ENCODE measurements around the gene AKR1B1. TPM values are rescaled to one million over a fixed set of nuclear protein-coding genes. Genes with fewer than 3 reads are reported as not detected.

Gene AKR1B1
- total RNA-seq (2012; rRNA removed) (72.2 and 90.9 TPM in 2 replicates), polyA plus RNA-seq (2012; rRNA removed) (184 and 201 TPM in 2 replicates), Bru-seq, nascent RNA (percentile 66 among the genes with signal in this experiment), BruChase-seq, experiment 1, labeled RNA remaining after a 6-hour chase (percentile 63 among the genes with signal in this experiment), BruChase-seq, experiment 2, labeled RNA remaining after a 2-hour chase (percentile 54 among the genes with signal in this experiment)
- polyA plus RNA-seq (2012; cell fraction: cytosol; rRNA removed) = 129 and 173 TPM in 2 replicates
- 171 and 218 TPM in 2 replicates for polyA plus RNA-seq (2012; cell fraction: nucleus; rRNA removed; ENCODE audit: low replicate concordance)
- long read RNA-seq, transcript AKR1B1-201 (10 exons, 1,409 nt) = major isoform, 134 of 147 reads
- long read RNA-seq, partial matches to known transcripts = 3 of 147 reads
- long read RNA-seq, other reads (novel, unspliced or antisense) = 9 of 147 reads

- H3K18ac ChIP-seq (ENCODE audit: low read depth, low read length) = peak within 1 kb of the TSS; percentile 50
- H3K79me1 ChIP-seq (ENCODE audit: low read depth in 1 of 2, low read length in 2 of 2) = peaks cover 6 to 40% of the 10 kb centered on the region in 2 experiments
- peak within 1 kb of the TSS; percentile 72 for H3K56ac ChIP-seq (ENCODE audit: extremely low read depth, insufficient read depth, low read length)
- H3K36me3 ChIP-seq (ENCODE audit: control insufficient read depth, insufficient read depth, low read length) = no peaks in the 10 kb centered on the region
- peak within 1 kb of the TSS; percentile 78 for H3K27ac ChIP-seq (ENCODE audit: insufficient read depth, low read length)
- 0% methylated on average over 34 of the region's 61 CpGs; no CpG with 5 or more reads in 1 of the 2 experiments for WGBS, 2 experiments (ENCODE audit: extremely low coverage in 2 of 2, insufficient read length in 1 of 2)
- H2BK120ac ChIP-seq (ENCODE audit: low read depth, low read length) = peak within 1 kb of the TSS; percentile 85
- H3K4ac ChIP-seq (ENCODE audit: low read depth, low read length) = peak within 1 kb of the TSS; percentile 82
- TF ChIP-seq NFE2L2 (IDR thresholded peaks at IDR 0.05; ENCODE audit: low read depth, low read length) = no peak
- peak; percentile 67 for TF ChIP-seq CTCF (conservative IDR thresholded peaks at IDR 0.05; ENCODE audit: low read depth, low read length)
- peak; percentile 92 for TF ChIP-seq BHLHE40 (IDR thresholded peaks at IDR 0.05; ENCODE audit: low read depth, low read length)
- TF ChIP-seq USF2 (IDR thresholded peaks at IDR 0.05; ENCODE audit: low read depth, low read length) = 0 out of 2 replicates have a peak, but pooled peaks have one; percentile 16
- peak; percentile 53; the same call in 1 of the 2 replicates for TF ChIP-seq POLR2A (IDR thresholded peaks at IDR 0.05; ENCODE audit: low read depth, low read length)
- TF ChIP-seq RAD21 (IDR thresholded peaks at IDR 0.05; ENCODE audit: low read length) = peak; percentile 24; the same call in 1 of the 2 replicates
- no peak for TF ChIP-seq FOS (IDR thresholded peaks at IDR 0.05; ENCODE audit: low read depth, low read length)
- peak; percentile 15; the same call in 1 of the 2 replicates for TF ChIP-seq MAZ (IDR thresholded peaks at IDR 0.05; ENCODE audit: borderline replicate concordance, low read depth, low read length)
- peak within 1 kb of the TSS; percentile 92 for H3K14ac ChIP-seq (replicated peaks; ENCODE audit: low read depth, low read length)
- peak within 1 kb of the TSS; percentile 85 for H3K9ac ChIP-seq (ENCODE audit: low read depth, low read length)
- no TSS peak for BruUV-seq (replicated peaks)
- intact Hi-C loops (cut with micrococcal nuclease) = loop anchor here (5.0 kb wide), 1 partner anchor 148 kb away; no protein-coding TSS in a partner anchor
- H3K4me2 ChIP-seq (ENCODE audit: low read depth, low read length) = peak within 1 kb of the TSS; percentile 94
- CTCF ChIA-PET = interaction anchor here (0.6 to 2.3 kb wide), 12 partner anchors 9 to 212 kb away, joined by 3 to 16 read pairs (median 4); no protein-coding TSS in a partner anchor
- ATAC-seq (ENCODE audit: low read depth) (peak; percentile 87), DNase-seq (peak; percentile 88)
- H2AK5ac ChIP-seq (ENCODE audit: low read depth, low read length) = peak within 1 kb of the TSS; percentile 56
- peak within 1 kb of the TSS; percentile 32 to 78; a peak in 2 of 4 replicates for H4K8ac ChIP-seq (ENCODE audit: low read depth in 2 of 2, low read length in 2 of 2)
- no peaks in the 10 kb centered on the region for H4K20me1 ChIP-seq (ENCODE audit: insufficient read depth, low read length)
- H3K4me1 ChIP-seq (ENCODE audit: control insufficient read depth, insufficient read depth, low read length) = peaks cover 21% of the 10 kb centered on the region
- H3K4me3 ChIP-seq (ENCODE audit: insufficient read depth, low read depth, low read length) = peak within 1 kb of the TSS; percentile 98
- H2AFZ ChIP-seq (replicated peaks; ENCODE audit: low read length, poor library complexity) = peak within 1 kb of the TSS; percentile 97
- peak within 1 kb of the TSS; percentile 61; the same call in 1 of the 2 replicates for H2BK20ac ChIP-seq (ENCODE audit: low read depth, low read length)
- peak within 1 kb of the TSS; percentile 70 for H2AK9ac ChIP-seq (replicated peaks; ENCODE audit: low read depth, low read length, poor library complexity)
- peak within 1 kb of the TSS; percentile 74 for H4K91ac ChIP-seq (ENCODE audit: insufficient read depth, low read depth, low read length)
- in situ Hi-C loops (cut with MboI; ENCODE audit: low sequenced_read_pairs) = no loop called here
- peaks cover 4% of the 10 kb centered on the region for H3K9me3 ChIP-seq (ENCODE audit: control insufficient read depth, insufficient read depth, low read length)
- POLR2A ChIA-PET (ENCODE audit: unreplicated experiment) = interaction anchor here (0.7 kb wide), 1 partner anchor 27 kb away, joined by 3 read pairs; no protein-coding TSS in a partner anchor
- H3K27me3 ChIP-seq (ENCODE audit: control insufficient read depth, insufficient read depth, low read length) = no peaks in the 10 kb centered on the region
- dilution Hi-C loops (cut with HindIII; ENCODE audit: low sequenced_read_pairs, unreplicated experiment) = no loop called here
- H3K23ac ChIP-seq (ENCODE audit: low read depth, low read length) = peak within 1 kb of the TSS; percentile 86
- H4K5ac ChIP-seq (ENCODE audit: low read depth, low read length) = peak within 1 kb of the TSS; percentile 80
- peaks cover 21% of the 10 kb centered on the region for H3K9me1 ChIP-seq (ENCODE audit: insufficient read depth, low read length)
- peak within 1 kb of the TSS; percentile 79 for H2BK5ac ChIP-seq (ENCODE audit: low read depth, low read length, poor library complexity, severe bottlenecking)
- H2BK15ac ChIP-seq (ENCODE audit: low read depth, low read length) = peak within 1 kb of the TSS; percentile 87; the same call in 2 of the 3 replicates
Observed at GRCh38 chr7:134458806-134459698, at the start of gene AKR1B1. Gene AKR1B1 (minus strand): TSS chr7:134459100. CDS start chr7:134459062, 38 bp downstream.

All from IMR-90 (cell line).